ENCODE measurements around the gene TBX6.
A peak's percentile ranks its signal among the peaks of the same experiment; 100 is the strongest.
"Not testable (repeated sequence)": the region's sequence is repeated elsewhere in the genome, so short reads cannot be mapped to it uniquely, and the experiment has no call there.

TBX6 gene, protein sequence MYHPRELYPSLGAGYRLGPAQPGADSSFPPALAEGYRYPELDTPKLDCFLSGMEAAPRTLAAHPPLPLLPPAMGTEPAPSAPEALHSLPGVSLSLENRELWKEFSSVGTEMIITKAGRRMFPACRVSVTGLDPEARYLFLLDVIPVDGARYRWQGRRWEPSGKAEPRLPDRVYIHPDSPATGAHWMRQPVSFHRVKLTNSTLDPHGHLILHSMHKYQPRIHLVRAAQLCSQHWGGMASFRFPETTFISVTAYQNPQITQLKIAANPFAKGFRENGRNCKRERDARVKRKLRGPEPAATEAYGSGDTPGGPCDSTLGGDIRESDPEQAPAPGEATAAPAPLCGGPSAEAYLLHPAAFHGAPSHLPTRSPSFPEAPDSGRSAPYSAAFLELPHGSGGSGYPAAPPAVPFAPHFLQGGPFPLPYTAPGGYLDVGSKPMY

DNA sequence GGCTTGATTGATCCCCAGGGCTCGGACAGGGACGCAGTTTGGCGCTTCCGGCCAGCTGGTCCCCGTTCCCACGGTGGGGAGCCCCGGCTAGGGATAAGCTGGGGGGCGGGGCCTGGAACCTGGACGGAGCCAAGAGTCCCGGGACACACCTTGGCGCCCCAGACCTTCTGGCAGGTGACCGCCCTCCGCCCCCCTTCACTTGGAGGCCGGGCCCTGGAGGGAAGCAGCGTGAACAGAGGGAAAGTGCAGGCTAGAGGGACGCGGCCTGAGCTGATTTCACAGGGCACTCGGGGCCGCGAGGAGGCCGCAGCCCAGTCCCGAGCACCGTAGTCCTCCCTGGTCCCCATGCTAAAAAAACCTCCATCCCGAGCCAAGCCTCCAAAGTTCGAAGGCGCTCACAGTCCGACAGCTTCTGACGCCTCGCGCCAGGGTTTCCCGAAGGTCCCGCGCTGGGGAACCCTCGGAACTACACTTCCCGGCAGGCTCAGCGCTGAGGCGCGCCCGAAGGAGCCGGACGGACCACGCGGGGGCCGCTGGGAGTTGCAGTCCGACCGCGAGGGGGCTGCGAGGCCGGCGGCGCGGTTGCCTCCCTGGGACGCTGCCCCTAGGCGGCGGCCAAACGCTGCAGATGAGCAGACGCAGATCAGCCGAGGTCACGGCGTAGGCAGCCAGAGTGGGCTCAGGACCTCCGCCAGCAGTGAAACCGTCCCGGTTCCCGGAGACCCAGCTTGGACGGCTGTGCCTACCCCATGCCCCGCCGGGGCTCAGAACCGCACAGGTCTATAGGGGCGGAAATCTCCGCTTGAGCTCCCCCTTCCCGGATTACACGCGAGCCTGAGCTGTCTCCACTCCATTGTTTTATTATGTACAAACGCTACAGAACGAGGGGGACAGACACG lies at the start of gene TBX6:
Gene TBX6, minus strand, starts transcription at position 451 of the 899 bp plus-strand sequence. CDS start 731 bp downstream, outside the sequence.
- peak; percentile 89 to 92 for DNase-seq (ENCODE audit: extremely low read depth in 1 of 2, low read depth in 1 of 2)

GRCh38 chr16:30139583-30140481 lies 48.1 kb upstream of the TBX6 start:
- no peak for DNase-seq (ENCODE audit: extremely low read depth in 1 of 2, low read depth in 1 of 2)

GRCh38 chr16:30137897-30138296 lies 46.2 kb upstream of the TBX6 start:
- no peak for DNase-seq (ENCODE audit: extremely low read depth in 1 of 2, low read depth in 1 of 2)

- no peak for DNase-seq (ENCODE audit: extremely low read depth in 1 of 2, low read depth in 1 of 2)
Observed at GRCh38 chr16:30136971-30137605, 45.4 kb upstream of the TBX6 start.

DNA sequence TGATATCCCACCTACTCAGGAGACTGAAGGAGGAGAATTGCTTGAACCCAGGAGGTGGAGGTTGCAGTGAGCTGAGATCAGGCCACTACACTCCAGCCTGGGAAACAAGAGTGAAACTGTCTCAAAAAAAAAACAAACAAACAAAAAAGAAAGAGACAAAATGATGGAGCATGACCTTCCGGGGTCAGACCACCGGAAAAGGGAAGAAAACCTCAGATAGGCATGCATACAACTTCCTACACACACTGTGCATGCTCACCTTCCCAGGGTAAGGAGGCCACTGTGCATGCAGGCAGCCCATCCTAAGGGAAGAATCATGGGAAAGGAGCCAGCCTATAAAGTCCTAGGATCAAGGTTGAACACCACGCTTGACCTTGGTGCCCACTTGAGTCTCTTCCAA lies 40.9 kb upstream of the TBX6 start:
- DNase-seq (ENCODE audit: extremely low read depth in 1 of 2, low read depth in 1 of 2) = no peak

- DNase-seq (ENCODE audit: extremely low read depth in 1 of 2, low read depth in 1 of 2) = no peak
Observed at GRCh38 chr16:30131869-30132475, 40.2 kb upstream of the TBX6 start.

DNA sequence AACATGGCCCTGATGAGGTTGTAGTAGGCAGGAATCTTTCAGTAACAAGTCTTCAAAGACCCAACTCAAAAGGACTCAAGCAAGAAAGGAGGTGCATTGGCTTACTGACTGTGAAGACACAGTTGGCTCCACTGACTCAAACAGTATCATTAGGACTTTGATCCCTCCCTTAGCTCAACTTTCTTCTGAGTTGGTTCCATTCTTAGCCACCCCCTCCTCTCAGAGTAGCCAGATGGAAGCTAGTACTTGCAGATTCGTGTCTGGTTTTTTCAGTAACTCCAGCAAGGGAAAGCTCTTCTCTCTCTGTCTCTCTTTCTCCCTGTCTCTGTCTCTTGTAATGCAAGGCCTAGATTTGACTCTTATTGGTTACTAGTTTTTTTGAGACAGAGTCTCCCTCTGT lies 36.3 kb upstream of the TBX6 start:
- DNase-seq (ENCODE audit: extremely low read depth in 1 of 2, low read depth in 1 of 2) = no peak

- not testable (repeated sequence) for DNase-seq (ENCODE audit: extremely low read depth in 1 of 2, low read depth in 1 of 2)
Observed at GRCh38 chr16:30125690-30126089, 34.0 kb upstream of the TBX6 start.

DNA sequence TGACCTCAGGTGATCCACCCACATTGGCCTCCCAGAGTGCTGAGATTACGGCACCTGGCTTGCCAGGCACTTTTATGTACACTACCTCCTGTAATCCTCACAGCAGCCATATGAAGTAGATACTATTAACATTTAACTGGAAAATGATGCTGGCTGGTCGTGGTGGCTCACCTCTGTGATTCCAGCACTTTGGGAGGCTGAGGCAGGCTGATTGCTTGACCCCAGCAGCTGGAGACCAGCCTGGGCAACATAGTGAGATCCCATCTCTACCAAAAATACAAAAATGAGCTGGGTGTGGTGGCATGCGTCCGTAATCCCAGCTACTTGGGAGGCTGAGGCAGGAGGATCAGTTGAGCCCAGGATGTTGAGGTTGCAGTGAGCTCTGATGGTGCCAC lies 33.3 kb upstream of the TBX6 start:
- DNase-seq (ENCODE audit: extremely low read depth in 1 of 2, low read depth in 1 of 2) = no peak

DNA sequence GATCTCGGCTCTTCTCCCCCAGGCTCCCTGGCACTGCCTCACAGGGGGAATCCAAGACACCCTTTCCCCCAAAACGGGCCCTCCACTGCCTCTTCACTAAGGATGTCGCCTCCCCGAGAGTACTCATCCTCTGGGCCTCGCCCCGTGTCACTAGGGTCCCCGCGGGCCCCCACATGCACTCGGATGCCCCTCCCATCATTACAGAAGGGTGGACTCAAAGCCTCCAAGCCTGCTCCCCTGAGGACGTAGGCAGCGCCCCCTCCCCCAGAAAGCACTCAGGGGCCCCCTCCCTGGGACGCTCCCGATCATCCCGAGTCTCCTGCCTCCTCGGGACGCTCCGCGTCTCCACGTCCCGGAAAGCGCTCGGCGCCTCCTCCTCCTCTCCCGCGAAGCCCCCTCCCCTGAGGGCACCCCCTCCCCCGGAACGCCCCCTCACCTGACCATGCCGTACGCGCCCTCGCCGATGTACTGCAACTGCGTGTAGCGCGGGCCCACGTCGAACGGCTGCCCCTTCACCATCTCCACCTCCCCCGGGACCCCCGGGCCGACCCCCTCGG lies 31.0 kb upstream of the TBX6 start:
- DNase-seq (ENCODE audit: extremely low read depth in 1 of 2, low read depth in 1 of 2) = no peak

GRCh38 chr16:30121741-30122571 lies 30.2 kb upstream of the TBX6 start:
- no peak for DNase-seq (ENCODE audit: extremely low read depth in 1 of 2, low read depth in 1 of 2)

- DNase-seq (ENCODE audit: extremely low read depth in 1 of 2, low read depth in 1 of 2) = no peak
Observed at GRCh38 chr16:30120340-30121105, 28.8 kb upstream of the TBX6 start.

GRCh38 chr16:30119428-30119827 lies 27.7 kb upstream of the TBX6 start:
- DNase-seq (ENCODE audit: extremely low read depth in 1 of 2, low read depth in 1 of 2) = no peak

DNA sequence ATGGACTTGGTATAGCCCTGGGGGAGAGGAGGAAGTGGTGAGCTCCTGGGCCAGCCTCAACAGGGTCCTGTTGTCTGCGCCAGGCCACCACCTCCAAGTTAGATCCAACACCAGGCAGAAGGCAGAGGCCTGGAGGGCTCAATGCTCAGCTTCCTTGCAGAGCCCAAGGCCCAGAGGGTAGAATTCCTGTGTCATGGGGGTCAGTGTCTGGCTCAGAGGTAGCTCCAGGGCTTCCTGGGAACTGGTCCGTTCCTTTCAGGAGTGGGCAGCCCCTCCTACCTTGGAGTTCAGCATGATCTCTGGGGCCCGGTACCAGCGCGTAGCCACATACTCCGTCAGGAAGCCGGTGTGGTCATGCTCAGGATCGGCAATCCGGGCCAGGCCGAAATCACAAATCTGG lies 26.0 kb upstream of the TBX6 start:
- DNase-seq (ENCODE audit: extremely low read depth in 1 of 2, low read depth in 1 of 2) = no peak

- no peak for DNase-seq (ENCODE audit: extremely low read depth in 1 of 2, low read depth in 1 of 2)
Observed at GRCh38 chr16:30116291-30117207, 24.8 kb upstream of the TBX6 start.

DNA sequence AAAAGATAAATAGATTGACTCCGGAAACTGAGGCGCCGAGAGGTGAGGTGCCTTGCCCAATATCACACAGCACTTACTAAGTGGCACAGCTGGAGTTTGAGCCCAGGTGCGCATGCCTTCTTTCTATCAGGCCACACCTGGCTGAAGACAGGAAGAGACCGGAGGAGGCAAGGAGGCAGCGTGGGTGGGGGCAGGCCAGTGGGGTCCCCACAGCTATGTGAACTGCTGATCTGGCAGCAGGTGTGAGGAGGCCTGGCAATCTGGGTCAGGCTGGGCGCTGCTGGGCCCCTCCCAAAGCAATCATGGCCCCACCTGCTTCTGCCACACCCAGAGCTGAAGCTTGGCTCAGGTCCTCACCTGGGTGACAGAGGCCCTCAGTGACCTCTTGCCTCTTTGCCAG lies 23.5 kb upstream of the TBX6 start:
- DNase-seq (ENCODE audit: extremely low read depth in 1 of 2, low read depth in 1 of 2) = no peak

DNA sequence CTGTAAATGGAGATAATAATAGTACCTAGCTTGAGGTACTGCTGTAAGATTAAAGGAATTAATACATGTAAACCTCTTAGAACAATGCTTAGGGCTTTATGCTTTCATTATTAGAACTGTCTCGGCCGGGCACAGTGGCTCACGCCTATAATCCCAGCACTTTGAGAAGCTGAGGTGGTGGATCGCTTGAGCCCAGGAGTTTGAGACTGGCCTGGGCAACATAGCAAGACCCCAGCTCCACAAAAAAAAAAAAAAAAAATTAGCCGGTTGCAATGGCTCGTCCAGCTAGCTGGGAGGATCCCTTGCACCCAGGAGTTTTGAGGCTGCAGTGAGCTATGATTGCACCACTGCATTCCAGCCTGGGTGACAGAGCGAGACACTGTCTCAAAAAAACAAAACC lies 23.1 kb upstream of the TBX6 start:
- DNase-seq (ENCODE audit: extremely low read depth in 1 of 2, low read depth in 1 of 2) = not testable (repeated sequence)
